HG02840 (cell line): ENCODE data around the gene COPA.
A peak's percentile ranks its signal among the peaks of the same experiment; 100 is the strongest.

Experiments
- ATAC-seq: cut with Tn5 transposase; IDR thresholded peaks from one replicate; pipeline ENCODE4 v1.9.1; 2021; ENCODE audit warnings: mild to moderate bottlenecking, moderate library complexity, moderate number of reproducible peaks; ENCODE audit not compliant: unreplicated experiment, low FRiP score

COPA gene

DNA sequence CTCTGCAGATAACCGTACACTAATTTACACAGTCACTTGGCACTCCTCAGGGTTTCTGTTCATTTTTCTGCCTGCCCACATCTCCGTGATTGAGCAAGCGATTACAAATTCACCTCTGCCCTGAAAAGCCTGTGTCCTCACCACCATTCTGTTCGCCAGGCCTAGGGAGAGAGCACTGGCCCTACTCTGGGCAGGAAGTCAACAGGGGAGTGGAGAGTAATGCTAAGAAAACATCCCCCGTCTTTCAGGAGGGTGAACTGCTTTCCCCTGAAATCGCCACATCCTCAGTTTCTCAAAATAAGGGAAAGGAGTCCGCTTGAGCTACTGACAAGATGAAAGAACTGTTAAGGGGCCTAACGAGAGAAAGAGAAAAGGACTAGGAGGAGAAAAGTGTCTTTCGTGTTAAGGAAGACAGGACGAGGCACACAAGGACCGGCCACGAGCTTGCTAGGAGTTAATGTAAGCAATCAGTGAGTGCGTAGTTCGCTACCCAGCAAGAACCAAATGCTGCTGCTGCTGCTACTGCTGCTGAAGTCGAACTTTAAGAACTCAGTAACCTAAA, 58.7 kb downstream of the COPA start:
- no peak for ATAC-seq

- no peak for ATAC-seq
Measured at GRCh38 chr1:160282807-160283206, 60.2 kb downstream of the COPA start.

DNA sequence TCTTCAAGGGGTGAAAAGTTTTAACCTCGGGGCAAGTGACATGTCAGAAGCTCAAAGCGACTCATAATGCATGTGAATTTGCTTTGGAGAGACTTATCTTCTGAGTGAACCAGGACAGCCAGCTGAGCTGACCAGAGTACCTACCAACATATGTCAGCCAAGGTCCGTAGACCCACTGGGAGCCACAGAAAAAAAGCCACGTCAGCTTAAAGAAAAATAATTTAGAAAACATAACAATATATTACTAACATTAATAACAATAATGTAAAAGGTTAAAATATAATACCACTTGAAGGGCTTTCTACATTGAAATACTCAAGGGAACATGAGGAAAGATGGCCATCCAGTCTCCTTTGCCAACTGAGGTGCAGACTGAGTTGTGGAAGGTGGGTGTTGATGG, 65.1 kb downstream of the COPA start:
- ATAC-seq, result no peak

- ATAC-seq, result no peak
Measured at GRCh38 chr1:160277330-160277729, 65.7 kb downstream of the COPA start.

GRCh38 chr1:160271025-160271424, 72.0 kb downstream of the COPA start:
- no peak for ATAC-seq

DNA sequence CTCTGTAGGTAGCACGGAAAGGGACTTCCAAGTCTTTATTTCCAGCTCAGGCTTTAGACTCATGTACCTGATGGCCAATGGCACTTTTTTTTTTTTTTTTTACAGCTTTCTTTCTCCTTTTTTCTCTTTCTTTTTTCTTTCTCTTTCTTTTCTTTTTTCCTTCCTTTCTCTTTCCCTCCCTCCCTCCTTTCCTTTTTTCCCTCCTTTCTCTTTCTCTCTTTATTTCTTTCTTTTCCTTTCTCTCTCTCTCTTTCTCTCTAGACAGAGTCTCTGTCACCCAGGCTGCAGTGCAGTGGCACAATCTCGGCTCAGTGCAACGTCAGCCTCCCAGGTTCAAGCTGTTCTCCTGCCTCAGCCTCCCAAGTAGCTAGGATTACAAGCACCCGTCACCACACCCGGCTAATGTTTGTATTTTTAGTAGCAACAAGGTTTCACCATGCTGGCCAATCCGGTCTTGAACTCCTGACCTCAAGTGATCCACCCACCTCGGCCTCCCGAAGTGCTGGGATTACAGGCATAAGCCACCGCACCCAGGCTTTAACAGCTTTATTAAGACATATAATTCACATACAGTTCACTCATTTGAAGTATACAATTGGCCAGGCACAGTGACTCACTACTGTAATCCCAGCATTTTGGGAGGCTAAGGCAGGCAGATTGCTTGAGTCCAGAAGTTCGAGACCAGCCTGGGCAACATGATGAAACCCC, 75.6 kb downstream of the COPA start:
- ATAC-seq, result no peak

GRCh38 chr1:160264795-160265307, 78.2 kb downstream of the COPA start:
- no peak for ATAC-seq

GRCh38 chr1:160261893-160262794, 80.9 kb downstream of the COPA start, which contains the start of gene DCAF8:
Gene DCAF8, minus strand, starts transcription at chr1:160262549. Its CDS starts 18,541 bp downstream, at chr1:160244008.
- ATAC-seq, result peak; percentile 85

DNA sequence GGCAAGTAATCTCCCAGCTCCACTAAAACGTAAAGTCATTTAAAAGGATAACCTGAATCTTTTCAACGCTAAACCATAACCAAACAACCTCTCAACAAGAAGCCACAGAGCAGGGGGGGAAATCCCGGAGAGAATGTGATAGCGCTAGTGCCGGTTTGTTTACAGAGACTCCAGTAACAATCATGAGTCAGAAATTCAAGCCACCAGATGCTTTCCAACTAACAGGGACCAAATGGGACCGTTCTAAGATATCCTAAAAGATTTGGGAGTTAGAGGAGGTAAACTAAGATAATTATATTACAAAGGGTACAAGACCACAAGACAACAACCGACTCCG, 81.5 kb downstream of the COPA start:
- no peak for ATAC-seq

- no peak for ATAC-seq
Measured at GRCh38 chr1:160260406-160261382, 82.4 kb downstream of the COPA start.

GRCh38 chr1:160258177-160258798, 84.8 kb downstream of the COPA start:
- ATAC-seq, result no peak

GRCh38 chr1:160257411-160258015, 85.5 kb downstream of the COPA start:
- ATAC-seq, result no peak

GRCh38 chr1:160256396-160257046, 86.5 kb downstream of the COPA start:
- no peak for ATAC-seq

DNA sequence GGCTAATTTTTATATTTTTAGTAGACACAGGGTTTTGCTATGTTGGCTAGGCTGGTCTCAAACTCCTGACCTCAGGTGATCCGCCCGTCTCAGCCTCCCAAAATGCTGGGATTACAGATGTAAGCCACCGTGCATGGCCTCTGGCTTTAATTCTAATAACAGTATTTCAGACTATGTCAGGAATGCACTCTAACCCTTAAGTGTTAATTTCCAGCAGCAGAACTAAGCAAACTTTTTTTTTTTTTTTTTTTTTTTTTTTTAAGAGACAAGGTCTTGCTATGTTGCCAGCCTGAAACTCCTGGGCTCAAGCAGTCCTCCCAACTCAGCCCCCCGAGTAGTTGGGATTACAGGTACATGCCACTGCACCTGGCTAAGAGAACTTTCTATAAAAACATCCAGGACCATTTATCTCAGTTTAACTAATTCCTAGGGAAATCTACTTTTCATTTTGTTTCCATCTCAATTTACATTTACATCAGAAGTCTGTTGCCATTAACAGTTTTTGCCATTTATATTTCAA, 87.2 kb downstream of the COPA start:
- ATAC-seq, result no peak

- no peak for ATAC-seq
Measured at GRCh38 chr1:160251687-160252526, 91.1 kb downstream of the COPA start.

DNA sequence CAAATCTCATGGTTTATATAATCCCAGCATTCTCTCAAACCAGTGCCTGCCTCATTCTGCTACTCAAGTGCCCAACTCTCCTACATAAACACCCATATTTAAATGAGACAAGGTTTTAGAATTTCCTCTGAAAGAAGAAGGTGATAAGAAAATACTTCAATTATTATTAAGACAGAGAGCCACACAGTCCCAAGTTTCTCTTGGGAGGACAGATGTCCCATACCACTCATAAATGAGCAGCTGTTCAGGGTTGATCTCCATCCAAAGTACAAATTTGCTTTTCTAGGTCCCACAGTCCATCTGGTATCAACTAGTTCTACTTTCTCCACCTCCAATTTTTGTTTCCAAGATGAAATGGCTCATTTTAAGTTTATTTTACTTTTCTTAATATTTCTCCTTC, 92.0 kb downstream of the COPA start:
- ATAC-seq, result no peak

GRCh38 chr1:160247053-160247452, 96.0 kb downstream of the COPA start:
- no peak for ATAC-seq

- no peak for ATAC-seq
Measured at GRCh38 chr1:160245434-160245833, 97.6 kb downstream of the COPA start.
